8988T (cell line): ENCODE results near the gene CCDC71L.

Experiments used
- DNase-seq: peaks from one replicate; pipeline ENCODE4 v3.0.0; 2011

CCDC71L gene

GRCh38 chr7:106623315-106623660 is 37.7 kb downstream of the CCDC71L start:
- no peak for DNase-seq

GRCh38 chr7:106622654-106623314 is 38.2 kb downstream of the CCDC71L start:
- DNase-seq: no peak

GRCh38 chr7:106621393-106622132 is 39.4 kb downstream of the CCDC71L start:
- no peak for DNase-seq

- DNase-seq: no peak
These were observed 40.3 kb downstream of the CCDC71L start for GRCh38 chr7:106620676-106621075.

GRCh38 chr7:106620034-106620433 is 40.9 kb downstream of the CCDC71L start:
- no peak for DNase-seq

GRCh38 chr7:106619213-106619612 is 41.7 kb downstream of the CCDC71L start:
- DNase-seq: no peak

- no peak for DNase-seq
These were observed 42.5 kb downstream of the CCDC71L start for GRCh38 chr7:106618480-106618879.

- DNase-seq: no peak
These were observed 43.1 kb downstream of the CCDC71L start for GRCh38 chr7:106617860-106618259.

GRCh38 chr7:106616708-106617051 is 44.3 kb downstream of the CCDC71L start:
- no peak for DNase-seq

GRCh38 chr7:106615808-106616707 is 44.9 kb downstream of the CCDC71L start:
- DNase-seq: no peak

GRCh38 chr7:106614751-106615150 is 46.2 kb downstream of the CCDC71L start:
- no peak for DNase-seq

GRCh38 chr7:106613848-106614560 is 47.0 kb downstream of the CCDC71L start:
- no peak for DNase-seq

GRCh38 chr7:106613279-106613678 is 47.7 kb downstream of the CCDC71L start:
- no peak for DNase-seq

GRCh38 chr7:106612432-106612831 is 48.5 kb downstream of the CCDC71L start:
- DNase-seq: no peak

- no peak for DNase-seq
These were observed 49.0 kb downstream of the CCDC71L start for GRCh38 chr7:106611911-106612310.

GRCh38 chr7:106610996-106611886 is 49.7 kb downstream of the CCDC71L start:
- DNase-seq: no peak

- no peak for DNase-seq
These were observed 51.5 kb downstream of the CCDC71L start for GRCh38 chr7:106609416-106609815.

GRCh38 chr7:106608661-106609060 is 52.3 kb downstream of the CCDC71L start:
- no peak for DNase-seq
